Measurements from ENCODE around the gene GOLGA3.
"Not testable (repeated sequence)": the region's sequence is repeated elsewhere in the genome, so short reads cannot be mapped to it uniquely, and the experiment has no call there.

GOLGA3 gene

GRCh38 chr12:132841151-132841550, 12.5 kb upstream of the GOLGA3 start:
- no peak for FAIRE-seq

- FAIRE-seq: no peak
These were observed 11.9 kb upstream of the GOLGA3 start for GRCh38 chr12:132840536-132840935.

- FAIRE-seq: no peak
These were observed 11.0 kb upstream of the GOLGA3 start for GRCh38 chr12:132839558-132840235.

GRCh38 chr12:132838410-132839080, 9.9 kb upstream of the GOLGA3 start:
- no peak for FAIRE-seq

GRCh38 chr12:132837693-132838409, 9.2 kb upstream of the GOLGA3 start:
- FAIRE-seq: no peak

- no peak for FAIRE-seq
These were observed 8.2 kb upstream of the GOLGA3 start for GRCh38 chr12:132836795-132837331.

- FAIRE-seq: not testable (repeated sequence)
These were observed 7.6 kb upstream of the GOLGA3 start for GRCh38 chr12:132836230-132836629.

GRCh38 chr12:132835076-132836025, 6.7 kb upstream of the GOLGA3 start:
- no peak for FAIRE-seq

- no peak for FAIRE-seq
These were observed 5.6 kb upstream of the GOLGA3 start for GRCh38 chr12:132834181-132834711.

GRCh38 chr12:132833341-132833740, 4.7 kb upstream of the GOLGA3 start:
- no peak for FAIRE-seq

- no peak for FAIRE-seq
These were observed 3.1 kb upstream of the GOLGA3 start for GRCh38 chr12:132831771-132832170.

- no peak for FAIRE-seq
These were observed 636 bp downstream of the GOLGA3 start for GRCh38 chr12:132827763-132828703.

- no peak for FAIRE-seq
These were observed 2.8 kb downstream of the GOLGA3 start for GRCh38 chr12:132825861-132826260.

- FAIRE-seq: no peak
These were observed 3.6 kb downstream of the GOLGA3 start for GRCh38 chr12:132825089-132825488.

GRCh38 chr12:132824053-132824452, 4.6 kb downstream of the GOLGA3 start:
- no peak for FAIRE-seq

- no peak for FAIRE-seq
These were observed 10.1 kb downstream of the GOLGA3 start for GRCh38 chr12:132818562-132818961.

- no peak for FAIRE-seq
These were observed 14.4 kb downstream of the GOLGA3 start for GRCh38 chr12:132814232-132814631.

- FAIRE-seq: no peak
These were observed 15.2 kb downstream of the GOLGA3 start for GRCh38 chr12:132813443-132813842.

GRCh38 chr12:132812631-132813305, 15.9 kb downstream of the GOLGA3 start:
- FAIRE-seq: no peak

GRCh38 chr12:132809391-132809790, 19.3 kb downstream of the GOLGA3 start:
- FAIRE-seq: not testable (repeated sequence)

All from colon (tissue), 2 donors.